GM12864 (cell line): ENCODE data around the gene HACL1.

Experiments
- DNase-seq: peaks from one replicate; pipeline ENCODE4 v3.0.0-alpha.2; 2011; ENCODE audit warnings: low read depth
- H3K4me3 ChIP-seq: 2 replicates; pipeline ENCODE4 v1.5.1; 2011; ENCODE audit warnings: mild to moderate bottlenecking, low read depth, low read length, control low read depth
- TF ChIP-seq, protein P1 (sequence below): IDR thresholded peaks from 2 replicates; pipeline ENCODE4 v1.5.1; 2011; ENCODE audit warnings: low read depth, mild to moderate bottlenecking, moderate library complexity, low read length, control low read depth, inconsistent platforms; ENCODE audit errors: missing control alignments

Gene HACL1

DNA sequence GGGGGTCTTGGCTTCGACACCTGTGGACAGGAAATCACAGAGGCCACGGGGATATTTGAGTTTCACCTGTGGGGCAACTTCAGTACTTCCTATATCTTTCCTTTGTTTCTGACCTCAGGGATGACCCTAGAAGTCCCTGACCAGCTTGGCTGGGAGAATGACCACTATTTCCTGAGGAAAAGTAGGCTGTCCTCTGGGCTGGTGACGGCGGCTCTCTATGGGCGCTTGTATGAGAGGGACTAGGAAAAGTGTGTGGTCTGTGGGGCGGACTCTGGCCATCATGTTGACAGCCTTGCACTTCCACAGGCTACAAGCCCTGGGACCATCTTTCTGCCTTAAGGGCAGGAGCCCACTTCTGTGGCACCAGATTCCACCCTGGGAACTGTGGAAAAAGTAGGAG, 43.9 kb upstream of the HACL1 start:
- H3K4me3 ChIP-seq = no peak overlapping the region
- TF ChIP-seq, protein P1, sequence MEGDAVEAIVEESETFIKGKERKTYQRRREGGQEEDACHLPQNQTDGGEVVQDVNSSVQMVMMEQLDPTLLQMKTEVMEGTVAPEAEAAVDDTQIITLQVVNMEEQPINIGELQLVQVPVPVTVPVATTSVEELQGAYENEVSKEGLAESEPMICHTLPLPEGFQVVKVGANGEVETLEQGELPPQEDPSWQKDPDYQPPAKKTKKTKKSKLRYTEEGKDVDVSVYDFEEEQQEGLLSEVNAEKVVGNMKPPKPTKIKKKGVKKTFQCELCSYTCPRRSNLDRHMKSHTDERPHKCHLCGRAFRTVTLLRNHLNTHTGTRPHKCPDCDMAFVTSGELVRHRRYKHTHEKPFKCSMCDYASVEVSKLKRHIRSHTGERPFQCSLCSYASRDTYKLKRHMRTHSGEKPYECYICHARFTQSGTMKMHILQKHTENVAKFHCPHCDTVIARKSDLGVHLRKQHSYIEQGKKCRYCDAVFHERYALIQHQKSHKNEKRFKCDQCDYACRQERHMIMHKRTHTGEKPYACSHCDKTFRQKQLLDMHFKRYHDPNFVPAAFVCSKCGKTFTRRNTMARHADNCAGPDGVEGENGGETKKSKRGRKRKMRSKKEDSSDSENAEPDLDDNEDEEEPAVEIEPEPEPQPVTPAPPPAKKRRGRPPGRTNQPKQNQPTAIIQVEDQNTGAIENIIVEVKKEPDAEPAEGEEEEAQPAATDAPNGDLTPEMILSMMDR = no peak
- DNase-seq = no peak

DNA sequence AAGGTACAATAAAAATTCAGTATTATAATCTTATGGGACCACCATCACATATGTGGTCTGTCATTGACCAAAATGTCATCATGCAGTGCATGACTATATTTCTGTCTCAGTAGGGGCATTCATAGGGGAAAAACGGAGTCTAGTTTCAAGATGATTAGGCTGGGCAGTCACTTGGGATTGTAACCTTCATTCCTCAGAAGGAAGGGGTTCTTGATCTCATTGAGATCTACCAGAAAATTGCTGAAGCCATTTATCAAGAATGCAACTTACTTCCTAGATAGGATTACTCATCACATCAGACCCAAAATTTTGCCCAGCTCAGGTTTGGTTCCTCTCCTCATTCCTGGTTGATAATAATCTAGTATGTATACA, 37.5 kb upstream of the HACL1 start:
- DNase-seq = no peak
- no peak overlapping the region for H3K4me3 ChIP-seq
- TF ChIP-seq, protein P1 = no peak

DNA sequence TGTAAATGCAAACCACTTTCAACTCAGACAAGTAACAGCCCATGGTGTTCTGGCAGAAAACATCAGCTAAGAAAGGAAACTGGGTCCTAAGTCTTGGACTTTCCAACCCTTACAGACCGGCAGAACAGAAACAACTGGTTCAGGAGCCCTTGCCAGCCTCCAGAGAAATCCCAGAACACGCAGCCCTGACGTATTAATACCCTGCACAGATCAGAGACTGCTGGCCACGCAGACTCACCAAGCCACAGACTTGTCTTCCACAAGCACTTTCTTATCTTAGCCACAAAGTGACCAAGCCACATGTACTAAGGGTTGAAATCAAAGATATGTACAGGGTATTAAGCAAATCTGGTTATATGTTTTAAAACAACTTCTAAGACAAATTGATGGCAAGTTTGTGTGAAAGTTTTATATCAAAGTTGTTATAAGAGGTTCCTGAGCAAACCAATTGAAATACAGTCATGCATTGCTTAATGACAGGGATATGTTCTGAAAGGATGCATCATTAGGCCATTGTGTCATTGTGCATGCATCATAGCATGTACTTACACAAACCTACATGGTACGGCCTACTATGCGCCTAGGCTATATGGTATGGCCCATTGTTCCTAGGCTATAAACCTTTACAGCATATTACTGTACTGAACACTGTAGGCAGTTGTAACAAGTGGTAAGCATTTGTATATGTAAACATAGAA, 37.0 kb upstream of the HACL1 start:
- DNase-seq = no peak
- TF ChIP-seq, protein P1 = no peak
- no peak overlapping the region for H3K4me3 ChIP-seq

DNA sequence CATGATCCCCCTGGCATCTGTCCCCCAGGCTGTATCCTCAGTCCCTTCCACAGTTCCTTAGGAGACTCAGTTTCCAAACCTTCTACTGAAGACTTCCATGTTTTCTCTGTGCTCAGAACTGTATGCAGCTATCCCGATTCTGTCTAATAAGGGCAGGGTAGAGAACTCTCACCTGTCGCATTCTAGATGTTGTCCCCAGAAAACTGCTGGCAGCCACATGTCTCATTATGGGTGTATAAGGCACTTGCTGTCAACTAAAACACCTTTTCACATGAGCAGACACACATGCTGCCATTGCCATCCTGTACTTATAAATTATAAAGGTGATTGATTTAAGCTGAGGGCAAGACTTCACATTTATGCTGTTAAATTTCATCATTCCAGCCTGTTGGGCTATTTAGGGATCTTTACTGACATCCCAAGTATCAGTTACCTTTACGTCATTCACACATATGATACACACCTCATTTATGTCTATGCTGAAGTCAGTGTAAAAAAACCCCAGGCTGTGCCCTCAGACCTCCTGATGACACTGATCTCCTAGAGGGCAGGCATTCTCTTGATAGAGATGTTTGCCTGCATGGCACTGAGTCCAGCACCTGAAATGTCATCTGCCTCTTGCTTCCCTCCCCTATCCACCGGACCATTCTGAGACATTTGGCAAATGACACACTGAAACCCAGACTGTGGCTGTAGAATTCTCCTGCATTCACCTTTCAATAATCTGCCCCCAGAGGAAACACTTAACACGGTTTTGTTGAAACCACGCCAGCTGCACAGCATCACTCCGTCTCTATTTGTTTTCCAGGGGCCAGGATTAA, 36.0 kb upstream of the HACL1 start:
- TF ChIP-seq, protein P1 = peak; percentile 3
- no peak overlapping the region for H3K4me3 ChIP-seq
- no peak for DNase-seq

GRCh38 chr3:15636028-15636709, 34.8 kb upstream of the HACL1 start:
- no peak for DNase-seq

GRCh38 chr3:15635121-15635661, 33.8 kb upstream of the HACL1 start:
- H3K4me3 ChIP-seq = no peak overlapping the region
- DNase-seq = no peak
- TF ChIP-seq, protein P1 = no peak

More at GRCh38 chr3:15636028-15636709, 34.8 kb upstream of the HACL1 start:
- H3K4me3 ChIP-seq = no peak overlapping the region; the same call in none of the 2 replicates
- TF ChIP-seq, protein P1 = no peak
